Kidney epithelial cell (primary cell): ENCODE measurements around the gene MAP3K20. TPM values are rescaled to one million over a fixed set of nuclear protein-coding genes. Genes with fewer than 3 reads are reported as not detected.

Source experiments
- DNase-seq: peaks from one replicate; pipeline ENCODE4 v3.0.0-alpha.2; 2010; ENCODE audit warnings: low read depth
- H3K27me3 ChIP-seq: 2 replicates; pipeline ENCODE4 v1.6.0; 2011; ENCODE audit warnings: low read length; ENCODE audit not compliant: control insufficient read depth, insufficient read depth
- H3K36me3 ChIP-seq: 2 replicates; pipeline ENCODE4 v1.5.1; 2011; ENCODE audit warnings: low read length; ENCODE audit not compliant: control insufficient read depth, insufficient read depth
- H3K4me3 ChIP-seq: 2 replicates; pipeline ENCODE4 v1.5.1; 2011; ENCODE audit warnings: low read depth, mild to moderate bottlenecking, control low read depth, low read length
- total RNA-seq: library from RNA; depleted of rRNA; stranded (reverse); fragments of >200 nt; gene quantifications from 2 replicates; pipeline ENCODE4 v1.2.3, GENCODE V29; 2015
- TF ChIP-seq, protein P1 (sequence below): IDR thresholded peaks from 2 replicates; pipeline ENCODE4 v1.5.1; 2011; ENCODE audit warnings: mild to moderate bottlenecking, moderate library complexity, low read length, control low read depth, inconsistent platforms; ENCODE audit not compliant: insufficient read depth, poor library complexity, severe bottlenecking

MAP3K20 gene
- total RNA-seq, 1 donor from 2014 or later = 18.9 TPM

GRCh38 chr2:173193925-173194324 is 118.3 kb downstream of the MAP3K20 start:
- H3K27me3 ChIP-seq = no peaks in the 10 kb centered on the region
- no peak for DNase-seq
- no peak overlapping the region for H3K4me3 ChIP-seq
- TF ChIP-seq, protein P1, sequence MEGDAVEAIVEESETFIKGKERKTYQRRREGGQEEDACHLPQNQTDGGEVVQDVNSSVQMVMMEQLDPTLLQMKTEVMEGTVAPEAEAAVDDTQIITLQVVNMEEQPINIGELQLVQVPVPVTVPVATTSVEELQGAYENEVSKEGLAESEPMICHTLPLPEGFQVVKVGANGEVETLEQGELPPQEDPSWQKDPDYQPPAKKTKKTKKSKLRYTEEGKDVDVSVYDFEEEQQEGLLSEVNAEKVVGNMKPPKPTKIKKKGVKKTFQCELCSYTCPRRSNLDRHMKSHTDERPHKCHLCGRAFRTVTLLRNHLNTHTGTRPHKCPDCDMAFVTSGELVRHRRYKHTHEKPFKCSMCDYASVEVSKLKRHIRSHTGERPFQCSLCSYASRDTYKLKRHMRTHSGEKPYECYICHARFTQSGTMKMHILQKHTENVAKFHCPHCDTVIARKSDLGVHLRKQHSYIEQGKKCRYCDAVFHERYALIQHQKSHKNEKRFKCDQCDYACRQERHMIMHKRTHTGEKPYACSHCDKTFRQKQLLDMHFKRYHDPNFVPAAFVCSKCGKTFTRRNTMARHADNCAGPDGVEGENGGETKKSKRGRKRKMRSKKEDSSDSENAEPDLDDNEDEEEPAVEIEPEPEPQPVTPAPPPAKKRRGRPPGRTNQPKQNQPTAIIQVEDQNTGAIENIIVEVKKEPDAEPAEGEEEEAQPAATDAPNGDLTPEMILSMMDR = no peak
- H3K36me3 ChIP-seq = no peaks in the 10 kb centered on the region

- Histone ChIP-seq H3K27me3 (no peaks in the 10 kb centered on the region), H3K4me3 (no peak overlapping the region), H3K36me3 (no peaks in the 10 kb centered on the region)
- TF ChIP-seq, protein P1 = no peak
- DNase-seq = no peak
Measured at GRCh38 chr2:173195100-173195499, 119.5 kb downstream of the MAP3K20 start.

GRCh38 chr2:173196080-173196479 is 120.4 kb downstream of the MAP3K20 start:
- H3K4me3 ChIP-seq = no peak overlapping the region
- DNase-seq = no peak
- TF ChIP-seq, protein P1 = no peak
- H3K36me3 ChIP-seq = no peaks in the 10 kb centered on the region
- H3K27me3 ChIP-seq = no peaks in the 10 kb centered on the region

GRCh38 chr2:173196638-173197037 is 121.0 kb downstream of the MAP3K20 start:
- TF ChIP-seq, protein P1 = no peak
- Histone ChIP-seq H3K4me3 (no peak overlapping the region), H3K36me3 (no peaks in the 10 kb centered on the region), H3K27me3 (no peaks in the 10 kb centered on the region)
- DNase-seq = no peak

DNA sequence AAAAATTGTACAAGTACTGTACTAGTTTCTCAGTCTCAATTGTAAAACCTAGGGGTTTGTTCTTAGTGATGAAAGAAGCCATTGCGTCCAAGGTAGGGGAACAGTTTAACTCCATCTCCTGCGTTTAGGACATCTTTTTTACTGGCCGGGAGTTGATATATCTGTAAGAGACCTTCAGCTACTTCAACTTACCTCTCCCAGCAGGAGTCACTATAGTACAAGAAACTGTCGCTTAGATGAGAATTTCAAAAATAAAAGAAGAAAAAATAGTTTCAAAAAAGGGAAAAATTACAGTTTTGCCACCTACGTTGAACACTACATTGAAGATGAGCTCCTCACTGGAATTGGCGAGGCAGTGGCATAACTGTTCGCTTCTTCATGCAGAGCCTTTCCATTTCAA is 122.7 kb downstream of the MAP3K20 start:
- no peak overlapping the region for H3K4me3 ChIP-seq
- no peaks in the 10 kb centered on the region for H3K27me3 ChIP-seq
- no peaks in the 10 kb centered on the region for H3K36me3 ChIP-seq
- TF ChIP-seq, protein P1 = no peak
- DNase-seq = no peak

DNA sequence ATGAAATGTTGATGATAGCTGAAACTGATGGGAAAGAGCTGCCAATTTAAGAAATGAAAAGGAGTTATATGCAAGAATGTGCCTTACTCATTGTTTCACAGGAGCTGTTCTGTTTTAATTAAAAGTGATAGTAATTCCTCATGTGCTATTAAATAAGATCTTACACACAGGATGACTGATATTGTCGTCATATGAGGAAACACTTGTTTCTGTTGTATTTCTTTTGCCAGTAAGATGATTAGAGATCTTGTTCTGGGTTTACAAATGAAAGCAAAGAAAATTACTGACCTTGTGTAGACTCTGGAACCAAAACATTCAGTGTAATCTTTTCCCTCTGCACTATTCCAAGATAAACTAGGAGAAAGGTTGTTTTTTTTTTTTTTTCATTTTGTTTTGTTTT is 123.6 kb downstream of the MAP3K20 start:
- DNase-seq = no peak
- TF ChIP-seq, protein P1 = no peak
- no peaks in the 10 kb centered on the region for H3K36me3 ChIP-seq

More for the DNA sequence above, 123.6 kb downstream of the MAP3K20 start:
- Histone ChIP-seq H3K27me3 (no peaks in the 10 kb centered on the region), H3K4me3 (no peak overlapping the region)
